Glutamatergic neuron (in vitro differentiated cells): ENCODE data around the gene UBE2E1. TPM values are rescaled to one million over a fixed set of nuclear protein-coding genes. Genes with fewer than 3 reads are reported as not detected.

Experiments
- DNase-seq: peaks from one replicate; pipeline ENCODE4 v3.0.0; 2022
- H3K27ac Mint-ChIP-seq: one replicate; pipeline ENCODE4 v1.8.0; 2020; ENCODE audit warnings: mild to moderate bottlenecking, mixed read lengths, inconsistent platforms; ENCODE audit not compliant: unreplicated experiment
- H3K27me3 Mint-ChIP-seq: one replicate; pipeline ENCODE4 v1.8.0; 2020; ENCODE audit warnings: mild to moderate bottlenecking, moderate library complexity, mixed read lengths, inconsistent platforms; ENCODE audit not compliant: unreplicated experiment
- H3K36me3 Mint-ChIP-seq: one replicate; pipeline ENCODE4 v1.8.0; 2020; ENCODE audit warnings: mild to moderate bottlenecking, mixed read lengths, inconsistent platforms; ENCODE audit not compliant: unreplicated experiment
- H3K4me1 Mint-ChIP-seq: one replicate; pipeline ENCODE4 v1.8.0; 2020; ENCODE audit warnings: mild to moderate bottlenecking, low read depth, mixed read lengths, inconsistent platforms; ENCODE audit not compliant: unreplicated experiment
- H3K4me3 Mint-ChIP-seq: one replicate; pipeline ENCODE4 v1.8.0; 2020; ENCODE audit warnings: mild to moderate bottlenecking, mixed read lengths, inconsistent platforms; ENCODE audit not compliant: unreplicated experiment
- H3K9me3 Mint-ChIP-seq: one replicate; pipeline ENCODE4 v1.8.0; 2020; ENCODE audit warnings: mild to moderate bottlenecking, moderate library complexity, mixed read lengths, inconsistent platforms; ENCODE audit not compliant: unreplicated experiment
- total RNA-seq: library from RNA; stranded (reverse); fragmentation: NEBNext Ultra II Directional; extraction: Animal tissue kit (Norgen Biotek cat#: 25700); gene quantifications from one replicate; pipeline ENCODE4 v1.2.1, GENCODE V29; 2021; ENCODE audit not compliant: unreplicated experiment
- TF ChIP-seq, protein P1 (sequence below): fragments of 200-600 bp; sonication (generic); IDR thresholded peaks from one replicate; pipeline ENCODE4 v1.5.0; 2021; ENCODE audit not compliant: partially characterized antibody, unreplicated experiment

Gene UBE2E1
- total RNA-seq, 1 donor from 2014 or later: 74.2 TPM

DNA sequence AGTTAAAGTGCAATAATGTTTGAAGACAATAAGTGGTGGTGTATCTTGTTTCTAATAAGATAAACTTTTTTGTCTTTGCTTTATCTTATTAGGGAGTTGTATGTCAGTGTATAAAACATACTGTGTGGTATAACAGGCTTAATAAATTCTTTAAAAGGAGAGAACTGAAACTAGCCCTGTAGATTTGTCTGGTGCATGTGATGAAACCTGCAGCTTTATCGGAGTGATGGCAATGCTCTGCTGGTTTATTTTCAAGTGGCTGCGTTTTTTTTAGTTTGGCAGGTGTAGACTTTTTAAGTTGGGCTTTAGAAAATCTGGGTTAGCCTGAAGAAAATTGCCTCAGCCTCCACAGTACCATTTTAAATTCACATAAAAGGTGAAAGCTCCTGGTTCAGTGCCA lies 113.9 kb downstream of the UBE2E1 start:
- no peak overlapping the region for H3K27ac Mint-ChIP-seq
- no peaks in the 10 kb centered on the region for H3K36me3 Mint-ChIP-seq
- H3K4me1 Mint-ChIP-seq: peaks cover 21% of the 10 kb centered on the region

DNA sequence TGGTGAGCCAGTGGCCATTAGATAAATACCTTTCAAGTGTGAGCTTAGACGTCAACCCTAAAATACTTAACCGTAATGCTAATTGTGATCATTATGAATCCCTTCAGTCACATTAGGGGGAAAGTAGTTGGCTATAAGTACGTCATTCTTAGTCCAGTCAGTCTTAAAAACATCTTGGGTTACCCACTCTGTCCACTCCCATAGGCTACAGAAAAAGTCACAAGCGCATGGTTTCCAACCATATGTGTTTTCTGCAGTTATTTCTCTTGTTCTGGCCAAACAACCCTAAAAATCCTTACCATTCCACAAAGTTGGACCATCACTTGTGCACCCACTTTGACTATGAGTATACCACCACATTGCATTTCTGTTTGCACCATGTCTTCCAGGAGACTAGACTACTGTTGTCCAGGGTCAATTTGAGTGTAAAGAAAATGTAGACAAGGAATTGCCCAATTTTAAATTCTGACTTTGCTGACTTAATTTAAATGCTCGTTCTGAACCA lies 114.4 kb downstream of the UBE2E1 start:
- DNase-seq: no peak
- TF ChIP-seq, protein P1, sequence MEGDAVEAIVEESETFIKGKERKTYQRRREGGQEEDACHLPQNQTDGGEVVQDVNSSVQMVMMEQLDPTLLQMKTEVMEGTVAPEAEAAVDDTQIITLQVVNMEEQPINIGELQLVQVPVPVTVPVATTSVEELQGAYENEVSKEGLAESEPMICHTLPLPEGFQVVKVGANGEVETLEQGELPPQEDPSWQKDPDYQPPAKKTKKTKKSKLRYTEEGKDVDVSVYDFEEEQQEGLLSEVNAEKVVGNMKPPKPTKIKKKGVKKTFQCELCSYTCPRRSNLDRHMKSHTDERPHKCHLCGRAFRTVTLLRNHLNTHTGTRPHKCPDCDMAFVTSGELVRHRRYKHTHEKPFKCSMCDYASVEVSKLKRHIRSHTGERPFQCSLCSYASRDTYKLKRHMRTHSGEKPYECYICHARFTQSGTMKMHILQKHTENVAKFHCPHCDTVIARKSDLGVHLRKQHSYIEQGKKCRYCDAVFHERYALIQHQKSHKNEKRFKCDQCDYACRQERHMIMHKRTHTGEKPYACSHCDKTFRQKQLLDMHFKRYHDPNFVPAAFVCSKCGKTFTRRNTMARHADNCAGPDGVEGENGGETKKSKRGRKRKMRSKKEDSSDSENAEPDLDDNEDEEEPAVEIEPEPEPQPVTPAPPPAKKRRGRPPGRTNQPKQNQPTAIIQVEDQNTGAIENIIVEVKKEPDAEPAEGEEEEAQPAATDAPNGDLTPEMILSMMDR: no peak
- no peaks in the 10 kb centered on the region for H3K36me3 Mint-ChIP-seq
- no peak overlapping the region for H3K27ac Mint-ChIP-seq
- peaks cover 5% of the 10 kb centered on the region for H3K9me3 Mint-ChIP-seq
- H3K27me3 Mint-ChIP-seq: peaks cover 6% of the 10 kb centered on the region
- H3K4me3 Mint-ChIP-seq: no peak overlapping the region
- H3K4me1 Mint-ChIP-seq: peaks cover 17% of the 10 kb centered on the region

More for the DNA sequence above, 113.9 kb downstream of the UBE2E1 start:
- Mint-ChIP-seq H3K4me3 (no peak overlapping the region), H3K27me3 (peaks cover 8% of the 10 kb centered on the region), H3K9me3 (peaks cover 5% of the 10 kb centered on the region)
- no peak for DNase-seq
- TF ChIP-seq, protein P1: no peak

DNA sequence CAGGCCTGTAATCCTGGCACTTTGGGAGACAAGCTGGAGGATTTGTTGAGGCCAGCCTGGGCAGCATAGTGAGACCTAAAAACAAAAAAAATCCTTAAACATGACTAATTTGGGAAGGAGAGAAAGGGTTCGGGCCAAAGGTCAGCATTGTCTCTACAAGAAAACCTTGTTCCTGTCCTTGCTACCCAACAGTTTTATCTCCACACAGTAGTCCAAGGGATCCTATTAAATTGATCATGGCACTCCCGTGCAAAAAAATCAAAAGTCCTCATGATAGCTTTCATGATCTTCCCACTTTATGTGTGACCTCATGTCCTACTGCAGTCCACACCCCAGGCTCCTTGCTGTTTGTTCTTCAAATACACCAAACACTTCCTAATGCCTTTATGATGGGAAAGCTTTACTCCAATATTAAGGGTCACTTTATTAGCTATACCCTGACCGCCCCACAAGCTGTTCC lies 115.3 kb downstream of the UBE2E1 start:
- H3K27ac Mint-ChIP-seq: no peak overlapping the region
- no peaks in the 10 kb centered on the region for H3K36me3 Mint-ChIP-seq
- no peak overlapping the region for H3K4me3 Mint-ChIP-seq
- peaks cover 11% of the 10 kb centered on the region for H3K4me1 Mint-ChIP-seq
- TF ChIP-seq, protein P1: no peak
- peaks cover 3% of the 10 kb centered on the region for H3K9me3 Mint-ChIP-seq
- no peak for DNase-seq
- peaks cover 6% of the 10 kb centered on the region for H3K27me3 Mint-ChIP-seq

DNA sequence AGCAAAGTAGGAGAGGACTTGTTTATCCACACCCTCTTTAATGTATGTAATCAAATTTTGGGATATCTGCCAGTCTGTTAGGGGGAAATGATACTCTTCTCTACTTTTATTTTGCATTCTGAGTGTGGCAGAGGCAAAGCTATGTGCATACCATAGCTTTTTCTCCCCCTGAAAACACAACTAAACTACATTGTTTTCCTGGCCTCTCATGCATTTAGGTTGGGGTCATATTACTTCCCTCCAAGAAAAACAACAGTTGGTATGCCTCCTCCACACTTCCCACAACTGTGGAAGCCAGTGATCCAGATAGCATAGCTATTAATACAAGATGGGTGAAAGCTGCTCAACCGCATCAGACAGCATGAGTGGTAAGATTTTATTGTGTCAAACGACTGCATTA lies 118.0 kb downstream of the UBE2E1 start:
- TF ChIP-seq, protein P1: no peak
- H3K36me3 Mint-ChIP-seq: no peaks in the 10 kb centered on the region
- no peak for DNase-seq
- H3K4me3 Mint-ChIP-seq: no peak overlapping the region
- H3K9me3 Mint-ChIP-seq: no peaks in the 10 kb centered on the region
- peaks cover 4% of the 10 kb centered on the region for H3K4me1 Mint-ChIP-seq
- H3K27me3 Mint-ChIP-seq: peaks cover 2% of the 10 kb centered on the region
- H3K27ac Mint-ChIP-seq: no peak overlapping the region

DNA sequence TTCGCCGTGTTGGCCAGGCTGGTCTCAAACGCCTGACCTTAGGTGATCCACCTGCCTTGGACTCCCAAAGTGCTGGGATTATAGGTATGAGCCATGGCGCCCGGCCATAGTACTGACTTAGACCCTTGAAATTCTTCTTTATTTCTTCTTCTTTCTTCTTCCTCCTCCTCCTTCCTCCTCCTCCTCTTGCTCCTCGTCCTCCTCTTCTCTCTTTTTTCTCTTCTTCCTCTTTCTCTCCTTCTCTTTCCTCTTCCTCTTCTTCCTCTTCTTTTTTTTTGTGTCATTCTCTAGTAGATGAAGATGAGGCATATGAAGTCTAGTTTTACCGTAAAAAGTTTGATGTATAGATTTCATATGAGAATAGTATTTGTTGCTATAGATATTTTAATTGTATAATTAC lies 120.5 kb downstream of the UBE2E1 start:
- H3K9me3 Mint-ChIP-seq: no peaks in the 10 kb centered on the region
- no peak for DNase-seq
- TF ChIP-seq, protein P1: no peak

More for the DNA sequence above, 120.5 kb downstream of the UBE2E1 start:
- Mint-ChIP-seq H3K27ac (no peak overlapping the region), H3K36me3 (no peaks in the 10 kb centered on the region), H3K4me3 (no peak overlapping the region), H3K4me1 (no peaks in the 10 kb centered on the region), H3K27me3 (no peaks in the 10 kb centered on the region)
